Mesodermal cell (in vitro differentiated cells): Measurements from ENCODE around the gene LIPC.

ENCODE experiments used
- H3K27ac ChIP-seq: 2 replicates; pipeline ENCODE4 v1.7.0; 2013; ENCODE audit warnings: mild to moderate bottlenecking, low read depth, low read length, moderate library complexity; ENCODE audit not compliant: severe bottlenecking
- H3K36me3 ChIP-seq: 2 replicates; pipeline ENCODE4 v1.7.1; 2013; ENCODE audit warnings: mild to moderate bottlenecking, low read length, moderate library complexity; ENCODE audit not compliant: control insufficient read depth, insufficient read depth
- H3K4me1 ChIP-seq: one replicate; pipeline ENCODE4 v1.7.1; 2013; ENCODE audit warnings: mild to moderate bottlenecking, low read length; ENCODE audit not compliant: insufficient read depth, control insufficient read depth, poor library complexity, severe bottlenecking
- H3K4me3 ChIP-seq: 2 replicates; pipeline ENCODE4 v1.7.0; 2013; ENCODE audit warnings: low read length, control low read depth, mild to moderate bottlenecking; ENCODE audit not compliant: insufficient read depth, poor library complexity, severe bottlenecking; ENCODE audit errors: extremely low read depth
- H3K9me3 ChIP-seq: 2 replicates; pipeline ENCODE4 v1.7.1; 2013; ENCODE audit warnings: mild to moderate bottlenecking, low read length, moderate library complexity; ENCODE audit not compliant: control insufficient read depth
- WGBS, 2 experiments: methylation state at CpG; one replicate each; pipeline ENCODE4 v1.1.5; 2013; ENCODE audit warnings: missing lambda C conversion rate in 2 of 2; ENCODE audit not compliant: insufficient coverage in 2 of 2; 5-methylcytosine and 5-hydroxymethylcytosine counted together

LIPC gene

DNA sequence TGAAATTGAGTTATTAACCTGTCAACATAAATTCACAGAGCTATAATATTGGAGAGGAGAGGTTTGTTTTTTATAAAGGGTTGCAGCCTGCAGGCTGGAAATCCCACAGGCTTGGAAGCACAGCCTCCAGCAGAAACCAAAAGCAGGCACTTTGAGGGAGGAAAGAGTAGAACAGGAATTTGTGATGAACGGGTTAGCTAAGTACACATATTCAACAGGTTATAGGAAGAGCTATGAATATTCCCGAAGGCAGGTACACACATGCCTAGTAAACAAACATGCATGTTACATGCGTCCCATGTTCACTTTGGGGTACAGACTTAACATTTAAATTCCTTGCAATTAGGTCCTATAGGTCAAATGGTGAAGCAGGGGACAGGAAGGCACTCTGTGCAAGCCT lies 25.9 kb upstream of the LIPC start:
- WGBS, 2 experiments: 89 to 100% methylated on average over 2 to 3 of the region's 3 CpGs
- Histone ChIP-seq H3K4me3 (no peak overlapping the region), H3K9me3 (no peaks in the 10 kb centered on the region), H3K4me1 (no peaks in the 10 kb centered on the region), H3K36me3 (no peaks in the 10 kb centered on the region), H3K27ac (no peak overlapping the region)

DNA sequence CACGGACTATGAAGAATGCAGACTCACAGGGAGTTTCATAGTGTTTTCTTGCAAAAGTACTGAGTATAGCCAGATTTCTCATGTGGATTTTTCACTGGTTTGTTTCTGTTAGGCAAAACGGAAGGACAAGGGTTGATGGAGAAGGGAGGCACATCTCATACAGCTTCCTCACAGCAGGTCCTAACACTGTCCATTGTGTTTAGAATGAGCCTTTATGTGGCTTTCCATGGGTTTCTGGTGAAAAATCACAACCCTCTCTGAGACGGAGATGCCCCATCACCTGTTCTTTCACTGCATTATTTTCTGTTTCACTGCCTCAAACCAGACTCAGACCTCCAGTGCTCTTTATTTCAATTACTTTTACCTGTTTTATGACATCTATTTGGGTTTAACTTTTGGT lies 25.0 kb upstream of the LIPC start:
- 69% methylated on average over 2 of the region's 3 CpGs; no CpG with 5 or more reads in 1 of the 2 experiments for WGBS, 2 experiments
- Histone ChIP-seq H3K27ac (no peak overlapping the region), H3K36me3 (no peaks in the 10 kb centered on the region), H3K4me1 (no peaks in the 10 kb centered on the region), H3K4me3 (no peak overlapping the region), H3K9me3 (no peaks in the 10 kb centered on the region)

DNA sequence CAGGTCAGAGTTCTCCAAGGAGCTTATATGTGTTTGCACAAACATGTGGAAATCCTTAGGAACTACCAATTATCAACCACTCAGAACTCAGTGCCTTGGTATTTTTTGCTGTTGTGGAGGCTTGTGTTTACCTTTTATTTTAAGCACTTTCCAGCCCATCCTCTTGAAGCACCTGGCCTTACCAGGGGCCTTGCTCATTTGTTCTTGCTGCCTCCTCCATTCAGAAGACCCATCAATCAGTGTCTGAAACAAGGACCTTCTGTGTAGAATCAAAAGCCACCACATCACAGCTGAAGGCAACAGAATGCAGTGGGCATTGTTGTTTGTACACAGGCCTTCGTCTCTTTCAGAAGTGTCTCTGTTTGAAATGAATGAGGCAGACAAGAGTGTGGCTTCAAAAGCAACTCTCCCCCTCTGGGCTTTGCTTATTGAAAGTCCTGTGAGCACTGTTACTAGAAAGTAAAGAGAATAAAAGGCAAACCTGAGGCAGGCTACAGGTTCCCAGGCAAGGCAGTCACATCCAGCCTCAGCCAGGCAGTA lies 24.5 kb upstream of the LIPC start:
- H3K4me1 ChIP-seq: no peaks in the 10 kb centered on the region

DNA sequence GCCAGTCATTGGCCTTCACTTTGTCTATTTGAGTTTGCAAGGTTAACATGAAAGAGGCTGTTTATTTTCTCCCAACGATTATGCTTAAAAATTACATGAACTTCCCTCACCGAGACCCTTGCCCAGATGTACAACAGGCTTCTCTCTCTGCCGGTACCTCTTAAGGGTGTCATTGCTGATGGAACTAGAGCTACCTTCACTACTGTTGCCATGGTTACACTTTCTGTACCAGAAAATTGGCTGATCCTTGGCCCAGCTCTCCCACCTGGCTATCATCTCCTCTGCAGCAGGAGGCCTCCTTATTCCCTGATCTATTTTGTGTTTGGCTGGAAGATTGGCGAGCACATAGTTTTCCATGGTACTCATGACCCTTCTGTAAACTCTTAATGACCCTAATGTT lies 24.0 kb upstream of the LIPC start:
- Histone ChIP-seq H3K4me1 (no peaks in the 10 kb centered on the region), H3K36me3 (no peaks in the 10 kb centered on the region), H3K27ac (no peak overlapping the region), H3K4me3 (no peak overlapping the region), H3K9me3 (no peaks in the 10 kb centered on the region)
- WGBS, 2 experiments: 78 to 89% methylated on average over 3 of the region's 4 CpGs

More for the DNA sequence above, 24.5 kb upstream of the LIPC start:
- Histone ChIP-seq H3K36me3 (no peaks in the 10 kb centered on the region), H3K27ac (no peak overlapping the region), H3K9me3 (no peaks in the 10 kb centered on the region), H3K4me3 (no peak overlapping the region)
- 86% methylated on average over 1 of the region's 1 CpG; no CpG with 5 or more reads in 1 of the 2 experiments for WGBS, 2 experiments

DNA sequence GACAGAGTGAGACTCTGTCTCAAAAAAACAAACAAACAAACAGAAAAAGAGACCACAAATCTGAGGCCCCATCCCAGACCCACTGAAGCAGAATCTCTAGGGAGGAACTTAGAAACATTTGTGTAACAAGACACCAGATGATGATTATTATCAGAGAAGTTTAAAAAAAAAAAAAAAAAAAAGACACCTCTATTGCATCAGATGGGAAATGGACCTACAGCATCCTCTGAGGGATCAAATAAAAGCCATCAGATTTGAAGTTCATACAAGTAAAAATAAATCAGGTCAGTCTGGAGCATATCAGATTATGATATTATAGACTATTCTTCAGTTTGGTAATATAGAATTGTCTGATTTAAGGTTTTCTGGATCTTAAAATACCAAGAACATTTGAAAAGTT lies 21.9 kb upstream of the LIPC start:
- no peaks in the 10 kb centered on the region for H3K4me1 ChIP-seq
- H3K27ac ChIP-seq: no peak overlapping the region
- no peak overlapping the region for H3K4me3 ChIP-seq
- no peaks in the 10 kb centered on the region for H3K36me3 ChIP-seq
- no peaks in the 10 kb centered on the region for H3K9me3 ChIP-seq

DNA sequence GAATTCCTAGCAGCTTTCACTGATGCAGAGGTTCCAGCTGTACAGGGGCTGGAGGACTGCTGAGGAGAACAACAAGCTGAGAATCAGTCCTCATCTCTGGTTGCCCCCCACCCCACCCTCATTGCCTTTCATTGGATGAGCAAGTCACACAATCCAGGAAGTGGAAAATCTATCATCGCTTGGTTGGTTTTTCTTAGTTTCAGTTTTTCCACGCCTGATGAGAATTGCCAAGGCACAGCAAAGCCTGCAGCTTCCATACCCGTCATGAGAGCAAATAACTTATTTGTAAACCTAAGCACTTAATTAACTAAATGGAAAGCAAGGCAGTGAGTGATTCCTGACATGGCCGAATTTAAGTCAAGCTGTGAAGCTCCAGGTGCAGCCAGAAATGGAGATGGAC lies 21.4 kb upstream of the LIPC start:
- H3K9me3 ChIP-seq: no peaks in the 10 kb centered on the region
- H3K4me3 ChIP-seq: no peak overlapping the region
- 94 to 100% methylated on average over 2 to 3 of the region's 4 CpGs for WGBS, 2 experiments
- H3K36me3 ChIP-seq: no peaks in the 10 kb centered on the region
- H3K27ac ChIP-seq: no peak overlapping the region
- no peaks in the 10 kb centered on the region for H3K4me1 ChIP-seq

DNA sequence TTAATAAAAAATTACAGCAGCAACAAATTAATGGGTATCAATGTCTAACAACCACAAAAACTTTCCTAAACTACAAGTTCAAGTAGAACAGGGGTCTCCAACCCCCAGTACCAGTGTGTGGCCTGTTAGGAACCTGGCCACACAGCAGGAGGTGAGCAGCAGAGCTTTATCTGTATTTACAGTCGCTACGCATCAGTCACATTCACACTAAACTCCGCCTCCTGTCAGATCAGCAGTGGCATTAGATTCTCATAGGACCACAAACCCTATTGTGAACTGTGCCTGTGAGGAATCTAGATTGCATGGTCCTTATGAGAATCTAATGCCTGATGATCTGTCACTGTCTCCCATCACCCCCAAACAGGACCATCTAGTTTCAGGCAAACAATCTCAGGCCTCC lies 18.5 kb upstream of the LIPC start:
- no peaks in the 10 kb centered on the region for H3K36me3 ChIP-seq
- no peak overlapping the region for H3K4me3 ChIP-seq
- H3K4me1 ChIP-seq: no peaks in the 10 kb centered on the region
- no peak overlapping the region for H3K27ac ChIP-seq
- H3K9me3 ChIP-seq: no peaks in the 10 kb centered on the region
- WGBS, 2 experiments: 95% methylated on average over 3 of the region's 3 CpGs; no CpG with 5 or more reads in 1 of the 2 experiments

DNA sequence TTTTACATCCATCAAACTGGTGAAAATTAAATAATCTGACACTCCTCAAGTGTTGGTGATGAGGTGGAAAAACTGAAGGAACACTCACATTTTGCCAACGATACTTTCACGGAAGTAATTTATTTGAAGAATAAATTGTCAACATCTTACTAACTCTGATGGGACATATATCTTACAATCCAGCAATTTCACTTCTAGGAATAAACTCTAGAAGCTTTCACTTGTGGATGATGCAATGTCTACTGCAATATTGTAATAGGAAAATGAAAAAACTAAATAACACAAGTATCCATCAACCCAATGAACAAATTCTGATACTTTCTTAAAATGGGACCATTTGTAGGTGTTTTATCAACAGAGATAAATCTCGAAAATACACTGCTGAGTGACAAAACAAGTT lies 16.2 kb upstream of the LIPC start:
- Histone ChIP-seq H3K27ac (no peak overlapping the region), H3K9me3 (no peaks in the 10 kb centered on the region), H3K4me1 (no peaks in the 10 kb centered on the region), H3K4me3 (no peak overlapping the region), H3K36me3 (no peaks in the 10 kb centered on the region)
- WGBS, 2 experiments: no CpG with 5 or more reads among the region's 3 CpGs

DNA sequence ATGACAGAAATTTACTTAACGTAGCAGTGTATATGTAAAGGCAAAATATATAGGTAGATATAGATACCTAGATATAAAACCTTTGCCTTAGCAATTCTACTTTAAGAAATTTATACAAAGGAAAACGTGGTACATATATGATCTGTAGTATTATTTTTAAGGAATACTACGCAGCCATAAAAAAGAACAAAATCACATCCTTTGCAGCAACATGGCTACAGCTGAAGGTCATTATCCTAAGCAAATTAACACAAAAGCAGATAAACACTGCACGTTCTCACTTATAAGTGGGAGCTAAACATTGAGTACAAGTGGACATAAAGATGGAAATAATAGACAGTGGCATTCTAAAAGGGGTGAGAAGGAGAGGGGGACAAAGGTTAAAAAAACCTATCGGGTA lies 14.8 kb upstream of the LIPC start:
- Histone ChIP-seq H3K36me3 (no peaks in the 10 kb centered on the region), H3K4me3 (no peak overlapping the region), H3K27ac (no peak overlapping the region), H3K9me3 (no peaks in the 10 kb centered on the region), H3K4me1 (no peaks in the 10 kb centered on the region)
- no CpG with 5 or more reads among the region's 5 CpGs for WGBS, 2 experiments

DNA sequence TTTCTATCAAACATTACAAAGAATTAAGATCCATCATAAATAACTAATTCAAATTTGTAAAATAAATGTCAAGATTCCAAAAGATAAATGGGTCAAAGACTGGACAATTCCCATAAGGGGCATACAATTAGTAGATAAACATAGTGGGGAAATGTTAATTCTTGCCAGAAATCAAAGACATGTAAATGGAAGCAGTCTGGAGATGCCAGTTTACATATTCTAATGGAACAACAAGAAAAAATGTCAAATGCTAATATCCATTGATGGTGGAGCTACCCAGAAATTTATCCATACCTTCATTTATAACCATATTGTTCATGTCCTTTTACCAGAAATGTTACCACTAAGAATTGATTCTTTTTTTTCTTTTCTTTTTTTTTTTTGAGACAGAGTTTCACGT lies 13.7 kb upstream of the LIPC start:
- Histone ChIP-seq H3K36me3 (no peaks in the 10 kb centered on the region), H3K9me3 (no peaks in the 10 kb centered on the region), H3K4me3 (no peak overlapping the region), H3K27ac (no peak overlapping the region), H3K4me1 (no peaks in the 10 kb centered on the region)
- no CpG with 5 or more reads among the region's 1 CpG for WGBS, 2 experiments

DNA sequence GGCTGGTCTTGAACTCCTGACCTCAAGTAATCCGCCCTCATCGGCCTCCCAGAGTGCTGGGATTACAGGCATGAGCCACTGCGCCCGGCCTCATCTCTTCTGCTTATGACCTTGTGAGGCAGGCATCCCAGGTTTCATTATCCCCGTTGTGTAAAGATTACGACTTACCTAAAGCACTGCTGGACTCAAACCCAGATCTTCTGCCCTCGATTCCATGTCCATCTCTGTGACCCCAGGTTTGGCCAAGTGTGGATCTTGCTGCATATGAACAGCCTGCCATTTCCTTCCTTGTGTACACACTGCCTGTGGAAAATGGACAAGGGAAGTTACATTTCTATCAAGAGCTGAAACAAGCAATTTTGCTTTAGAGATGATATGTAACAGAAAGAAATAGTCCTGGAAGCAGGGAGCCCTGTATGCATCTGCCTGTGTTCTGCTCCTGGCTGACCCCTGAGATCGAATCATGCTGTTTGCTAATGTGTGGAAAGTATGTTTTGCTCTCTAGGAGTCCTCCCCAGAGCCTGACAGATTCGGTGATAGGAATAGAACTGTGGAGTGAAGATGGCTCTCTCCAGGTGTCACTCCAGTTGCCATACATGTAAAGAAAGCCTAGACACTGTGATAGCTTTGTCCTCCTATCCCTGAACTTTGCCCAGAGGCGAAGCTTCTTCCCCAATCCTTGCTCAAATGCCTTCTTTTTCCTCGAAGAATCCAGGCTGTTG lies 11.8 kb upstream of the LIPC start:
- no peaks in the 10 kb centered on the region for H3K9me3 ChIP-seq
- no peak overlapping the region for H3K4me3 ChIP-seq
- H3K4me1 ChIP-seq: no peaks in the 10 kb centered on the region
- 93 to 97% methylated on average over 9 to 10 of the region's 11 CpGs for WGBS, 2 experiments
- no peak overlapping the region for H3K27ac ChIP-seq
- no peaks in the 10 kb centered on the region for H3K36me3 ChIP-seq
